UCSD-AML1 (cell line): ENCODE measurements around the gene BCAP31.
"Not testable (repeated sequence)": the region's sequence is repeated elsewhere in the genome, so short reads cannot be mapped to it uniquely, and the experiment has no call there.

Source experiments
- DNase-seq: peaks from one replicate; lab custom pipeline; 2025; ENCODE audit not compliant: unreplicated experiment; lab: John Stamatoyannopoulos, UW

Gene BCAP31

GRCh38 chrX:153763298-153763932 lies 39.2 kb upstream of the BCAP31 start:
- DNase-seq = no peak

- no peak for DNase-seq
Measured at GRCh38 chrX:153762626-153763173, 38.5 kb upstream of the BCAP31 start.

- no peak for DNase-seq
Measured at GRCh38 chrX:153761863-153762262, 37.7 kb upstream of the BCAP31 start.

- no peak for DNase-seq
Measured at GRCh38 chrX:153755136-153755535, 30.9 kb upstream of the BCAP31 start.

- DNase-seq = no peak
Measured at GRCh38 chrX:153750127-153750774, 26.1 kb upstream of the BCAP31 start.

- DNase-seq = not testable (repeated sequence)
Measured at GRCh38 chrX:153749017-153749416, 24.8 kb upstream of the BCAP31 start.

- not testable (repeated sequence) for DNase-seq
Measured at GRCh38 chrX:153746991-153747390, 22.8 kb upstream of the BCAP31 start.

- no peak for DNase-seq
Measured at GRCh38 chrX:153746359-153746758, 22.2 kb upstream of the BCAP31 start.

GRCh38 chrX:153745067-153745433 lies 20.9 kb upstream of the BCAP31 start:
- DNase-seq = not testable (repeated sequence)

GRCh38 chrX:153744210-153745066 lies 20.3 kb upstream of the BCAP31 start:
- DNase-seq = no peak

- DNase-seq = not testable (repeated sequence)
Measured at GRCh38 chrX:153743468-153744209, 19.5 kb upstream of the BCAP31 start.

GRCh38 chrX:153742796-153743467 lies 18.7 kb upstream of the BCAP31 start:
- not testable (repeated sequence) for DNase-seq

GRCh38 chrX:153742111-153742510 lies 17.9 kb upstream of the BCAP31 start:
- DNase-seq = not testable (repeated sequence)

GRCh38 chrX:153741446-153741845 lies 17.3 kb upstream of the BCAP31 start:
- no peak for DNase-seq

- DNase-seq = no peak
Measured at GRCh38 chrX:153740631-153741222, 16.5 kb upstream of the BCAP31 start.

GRCh38 chrX:153739754-153740486 lies 15.7 kb upstream of the BCAP31 start:
- DNase-seq = no peak

- no peak for DNase-seq
Measured at GRCh38 chrX:153738056-153738605, 13.9 kb upstream of the BCAP31 start.

GRCh38 chrX:153736871-153737441 lies 12.8 kb upstream of the BCAP31 start:
- no peak for DNase-seq
